ENCODE data around the gene ANXA9. TPM values are rescaled to one million over a fixed set of nuclear protein-coding genes. Genes with fewer than 3 reads are reported as not detected.

Gene ANXA9
- total RNA-seq, 1 donor from 2014 or later = not detected

DNA sequence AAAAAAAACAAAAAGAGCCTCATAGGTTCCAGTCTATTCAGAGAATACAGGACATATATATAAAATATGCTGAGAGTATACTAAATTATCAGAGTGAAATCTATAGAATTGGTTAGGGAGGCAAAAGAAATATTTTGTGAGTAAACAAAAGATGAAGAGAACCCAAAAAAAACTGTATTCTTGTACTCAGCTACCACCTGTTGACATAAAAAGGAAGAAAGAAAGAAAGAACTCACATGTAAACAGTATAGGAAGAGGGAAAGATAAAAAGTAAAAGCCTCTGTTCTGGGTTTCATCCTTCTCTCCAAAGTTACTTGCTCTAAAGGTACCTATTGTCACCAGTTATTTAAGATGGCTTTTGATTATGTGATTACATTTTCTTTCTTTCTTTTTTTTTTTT lies 44.4 kb downstream of the ANXA9 start:
- no peak for FAIRE-seq
- peaks cover 13% of the 10 kb centered on the region for H3K36me3 ChIP-seq (ENCODE audit: insufficient read depth, low read length)
- H3K9ac ChIP-seq (ENCODE audit: low read length) = no peak overlapping the region
- peaks cover 6% of the 10 kb centered on the region for H3K4me1 Mint-ChIP-seq (ENCODE audit: low read depth, unreplicated experiment)
- H3K4me3 ChIP-seq (ENCODE audit: insufficient read depth, low read depth, low read length) = no peak overlapping the region
- H3K4me1 ChIP-seq (ENCODE audit: insufficient read depth, low read length) = peaks cover 5% of the 10 kb centered on the region
- no peak overlapping the region for H3K27ac ChIP-seq (ENCODE audit: low read depth, low read length)
- peaks cover 21% of the 10 kb centered on the region for H3K36me3 Mint-ChIP-seq (ENCODE audit: low read depth, unreplicated experiment)
- H3K79me2 ChIP-seq (ENCODE audit: insufficient read depth, low read length) = no peaks in the 10 kb centered on the region
- H2AFZ ChIP-seq (ENCODE audit: low read depth, low read length) = no peak overlapping the region
- H3K27me3 Mint-ChIP-seq (ENCODE audit: low read depth, unreplicated experiment) = no peaks in the 10 kb centered on the region
- H3K27me3 ChIP-seq (ENCODE audit: insufficient read depth, low read length) = no peaks in the 10 kb centered on the region
- TF ChIP-seq, protein P1, sequence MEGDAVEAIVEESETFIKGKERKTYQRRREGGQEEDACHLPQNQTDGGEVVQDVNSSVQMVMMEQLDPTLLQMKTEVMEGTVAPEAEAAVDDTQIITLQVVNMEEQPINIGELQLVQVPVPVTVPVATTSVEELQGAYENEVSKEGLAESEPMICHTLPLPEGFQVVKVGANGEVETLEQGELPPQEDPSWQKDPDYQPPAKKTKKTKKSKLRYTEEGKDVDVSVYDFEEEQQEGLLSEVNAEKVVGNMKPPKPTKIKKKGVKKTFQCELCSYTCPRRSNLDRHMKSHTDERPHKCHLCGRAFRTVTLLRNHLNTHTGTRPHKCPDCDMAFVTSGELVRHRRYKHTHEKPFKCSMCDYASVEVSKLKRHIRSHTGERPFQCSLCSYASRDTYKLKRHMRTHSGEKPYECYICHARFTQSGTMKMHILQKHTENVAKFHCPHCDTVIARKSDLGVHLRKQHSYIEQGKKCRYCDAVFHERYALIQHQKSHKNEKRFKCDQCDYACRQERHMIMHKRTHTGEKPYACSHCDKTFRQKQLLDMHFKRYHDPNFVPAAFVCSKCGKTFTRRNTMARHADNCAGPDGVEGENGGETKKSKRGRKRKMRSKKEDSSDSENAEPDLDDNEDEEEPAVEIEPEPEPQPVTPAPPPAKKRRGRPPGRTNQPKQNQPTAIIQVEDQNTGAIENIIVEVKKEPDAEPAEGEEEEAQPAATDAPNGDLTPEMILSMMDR (IDR thresholded peaks at IDR 0.05; ENCODE audit: insufficient read depth, low read depth, low read length) = no peak
- no peak for TF ChIP-seq EZH2 (IDR thresholded peaks at IDR 0.05; ENCODE audit: insufficient read depth, low read length)
- no peaks in the 10 kb centered on the region for H3K9me3 Mint-ChIP-seq (ENCODE audit: unreplicated experiment)
- no peak overlapping the region for H3K27ac Mint-ChIP-seq (ENCODE audit: unreplicated experiment)
- no peak overlapping the region for H3K4me2 ChIP-seq (ENCODE audit: low read length)
- no peaks in the 10 kb centered on the region for H3K9me3 ChIP-seq (ENCODE audit: insufficient read depth, low read depth, low read length)
- no peak for DNase-seq (ENCODE audit: low read depth)
- no peaks in the 10 kb centered on the region for H4K20me1 ChIP-seq (ENCODE audit: insufficient read depth, low read length)
- H3K4me3 Mint-ChIP-seq (ENCODE audit: unreplicated experiment) = no peak overlapping the region

DNA sequence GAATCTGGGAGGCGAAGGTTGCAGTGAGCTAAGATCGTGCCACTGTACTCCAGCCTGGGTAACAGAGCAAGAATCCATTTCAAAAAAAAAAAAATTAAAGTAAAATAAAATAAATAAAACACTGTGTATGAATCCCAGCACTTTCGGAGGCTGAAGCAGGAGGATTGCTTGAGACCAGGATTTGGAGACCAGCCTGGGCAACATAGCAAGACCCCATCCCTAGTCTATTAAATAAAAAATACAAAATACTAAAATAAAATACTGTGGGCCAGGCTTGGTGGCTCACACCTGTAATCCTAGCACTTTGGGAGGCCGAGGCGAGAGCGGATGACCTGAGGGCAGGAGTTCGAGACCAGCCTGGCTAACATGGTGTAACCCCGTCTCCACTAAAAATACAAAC lies 50.1 kb downstream of the ANXA9 start:
- no peaks in the 10 kb centered on the region for H3K27me3 Mint-ChIP-seq (ENCODE audit: low read depth, unreplicated experiment)
- H3K36me3 ChIP-seq (ENCODE audit: insufficient read depth, low read length) = peaks cover 9% of the 10 kb centered on the region
- peaks cover 29% of the 10 kb centered on the region for H3K36me3 Mint-ChIP-seq (ENCODE audit: low read depth, unreplicated experiment)
- no peaks in the 10 kb centered on the region for H4K20me1 ChIP-seq (ENCODE audit: insufficient read depth, low read length)
- no peaks in the 10 kb centered on the region for H3K9me3 Mint-ChIP-seq (ENCODE audit: unreplicated experiment)
- H3K4me3 ChIP-seq (ENCODE audit: insufficient read depth, low read depth, low read length) = no peak overlapping the region
- H2AFZ ChIP-seq (ENCODE audit: low read depth, low read length) = no peak overlapping the region
- no peak overlapping the region for H3K4me2 ChIP-seq (ENCODE audit: low read length)
- no peak for TF ChIP-seq EZH2 (IDR thresholded peaks at IDR 0.05; ENCODE audit: insufficient read depth, low read length)
- TF ChIP-seq, protein P1 (IDR thresholded peaks at IDR 0.05; ENCODE audit: insufficient read depth, low read depth, low read length) = no peak
- no peaks in the 10 kb centered on the region for H3K4me1 ChIP-seq (ENCODE audit: insufficient read depth, low read length)
- FAIRE-seq (no peak), DNase-seq (ENCODE audit: low read depth) (no peak)
- H3K27ac ChIP-seq (ENCODE audit: low read depth, low read length) = no peak overlapping the region
- no peak overlapping the region for H3K27ac Mint-ChIP-seq (ENCODE audit: unreplicated experiment)
- no peak overlapping the region for H3K4me3 Mint-ChIP-seq (ENCODE audit: unreplicated experiment)
- H3K27me3 ChIP-seq (ENCODE audit: insufficient read depth, low read length) = no peaks in the 10 kb centered on the region
- no peak overlapping the region for H3K9ac ChIP-seq (ENCODE audit: low read length)
- no peaks in the 10 kb centered on the region for H3K9me3 ChIP-seq (ENCODE audit: insufficient read depth, low read depth, low read length)
- H3K4me1 Mint-ChIP-seq (ENCODE audit: low read depth, unreplicated experiment) = peaks cover 8% of the 10 kb centered on the region
- no peaks in the 10 kb centered on the region for H3K79me2 ChIP-seq (ENCODE audit: insufficient read depth, low read length)

DNA sequence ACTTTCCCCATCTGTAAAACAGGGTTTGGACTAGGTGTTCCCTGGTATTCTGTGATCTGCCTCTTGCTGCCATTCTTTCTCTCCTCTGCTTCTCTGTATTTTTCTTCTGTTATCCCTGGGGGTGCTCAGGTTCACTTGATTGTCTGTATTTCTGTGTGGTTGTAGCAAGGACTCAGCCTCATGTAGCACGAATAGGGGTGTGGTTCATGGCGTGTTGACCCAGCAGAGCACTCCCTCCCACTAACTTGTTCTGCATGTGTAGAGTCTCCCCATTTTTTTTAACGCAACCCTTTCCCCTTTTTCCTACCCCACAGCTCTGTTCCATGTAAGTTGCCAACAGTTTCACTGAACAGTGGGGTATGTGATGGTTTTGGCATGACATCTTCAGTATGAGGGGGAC lies 53.1 kb downstream of the ANXA9 start:
- TF ChIP-seq, protein P1 (IDR thresholded peaks at IDR 0.05; ENCODE audit: insufficient read depth, low read depth, low read length) = no peak
- TF ChIP-seq EZH2 (IDR thresholded peaks at IDR 0.05; ENCODE audit: insufficient read depth, low read length) = no peak
- peaks cover 8% of the 10 kb centered on the region for H3K4me1 Mint-ChIP-seq (ENCODE audit: low read depth, unreplicated experiment)
- no peak for FAIRE-seq
- H3K36me3 Mint-ChIP-seq (ENCODE audit: low read depth, unreplicated experiment) = peaks cover 29% of the 10 kb centered on the region
- Histone ChIP-seq H3K79me2 (ENCODE audit: insufficient read depth, low read length) (no peaks in the 10 kb centered on the region), H3K9me3 (ENCODE audit: insufficient read depth, low read depth, low read length) (no peaks in the 10 kb centered on the region), H3K4me2 (ENCODE audit: low read length) (no peak overlapping the region), H3K27me3 (ENCODE audit: insufficient read depth, low read length) (no peaks in the 10 kb centered on the region), H3K9ac (ENCODE audit: low read length) (no peak overlapping the region), H3K27ac (ENCODE audit: low read depth, low read length) (no peak overlapping the region), H2AFZ (ENCODE audit: low read depth, low read length) (no peak overlapping the region), H3K36me3 (ENCODE audit: insufficient read depth, low read length) (no peaks in the 10 kb centered on the region), H4K20me1 (ENCODE audit: insufficient read depth, low read length) (no peaks in the 10 kb centered on the region), H3K4me3 (ENCODE audit: insufficient read depth, low read depth, low read length) (no peak overlapping the region), H3K4me1 (ENCODE audit: insufficient read depth, low read length) (no peaks in the 10 kb centered on the region)
- H3K27me3 Mint-ChIP-seq (ENCODE audit: low read depth, unreplicated experiment) = no peaks in the 10 kb centered on the region
- no peak for DNase-seq (ENCODE audit: low read depth)
- H3K4me3 Mint-ChIP-seq (ENCODE audit: unreplicated experiment) = no peak overlapping the region
- H3K9me3 Mint-ChIP-seq (ENCODE audit: unreplicated experiment) = no peaks in the 10 kb centered on the region
- H3K27ac Mint-ChIP-seq (ENCODE audit: unreplicated experiment) = no peak overlapping the region

Data from astrocyte (in vitro differentiated cells and primary cell).